ENCODE data around the gene FER.

DNA sequence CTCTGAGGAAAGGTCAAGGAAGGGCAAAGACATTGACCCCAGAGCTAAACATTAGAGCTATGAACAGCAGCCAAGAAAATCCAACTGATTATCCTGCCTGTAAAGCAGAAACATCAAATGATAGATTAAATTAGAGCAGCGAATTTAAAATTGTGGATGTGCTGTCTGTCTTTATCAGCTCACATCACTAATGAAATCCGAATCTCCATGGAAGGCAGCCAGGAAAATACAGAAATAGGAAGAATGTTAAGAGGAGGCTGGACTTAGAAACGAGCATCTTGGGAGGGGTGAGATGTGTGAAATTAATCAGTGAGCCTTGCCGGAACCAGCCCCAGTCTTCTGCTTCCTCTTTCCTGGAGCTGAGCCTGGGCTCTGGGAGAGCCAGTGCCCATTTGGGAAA is 471.1 kb downstream of the FER start:
- TF ChIP-seq CTCF (optimal IDR thresholded peaks at IDR 0.05 in 1 of 3, IDR thresholded peaks at IDR 0.05 in 1 of 3, conservative IDR thresholded peaks at IDR 0.05 in 1 of 3; ENCODE audit: extremely low read depth in 1 of 3, insufficient read depth in 2 of 3, low read length in 3 of 3) (no peak), EZH2 (IDR thresholded peaks at IDR 0.05; ENCODE audit: low read length) (no peak)

Data from keratinocyte (primary cell).